Endothelial cell of umbilical vein (primary cell): ENCODE data around the gene SERPINA3. TPM values are rescaled to one million over a fixed set of nuclear protein-coding genes. Genes with fewer than 3 reads are reported as not detected.

Source experiments
- BruUV-seq: library from RNA; stranded (reverse); fragments of 400-500 nt; replicated peaks from 2 replicates; lab custom pipeline; 2021; lab: Mats Ljungman, UMichigan
- CTCF ChIA-PET: fragments of 300-600, 350-600 bp; sonication (Branson Sonifier 250); formaldehyde crosslinking; loops from one replicate; lab custom pipeline; 2021; ENCODE audit warnings: antibody characterized with exemption, inconsistent platforms; lab: Charles Lee
- POLR2A ChIA-PET: fragments of 300-600, 350-600 bp; sonication (Branson Sonifier 250); formaldehyde crosslinking; loops from one replicate; lab custom pipeline; 2021; ENCODE audit warnings: antibody characterized with exemption, inconsistent platforms; lab: Charles Lee
- DNase-seq: peaks from one replicate; pipeline ENCODE4 v3.0.0-alpha.2; 2011; ENCODE audit warnings: low read depth, low spot score
- FAIRE-seq: peaks from 2 replicates; lab custom pipeline; 2011; peaks lifted over from hg19 to GRCh38; lab: Jason Lieb, UNC
- H2AFZ ChIP-seq: 2 replicates; pipeline ENCODE4 v1.6.0; 2012; ENCODE audit warnings: low read depth, low read length, control low read depth, inconsistent platforms
- H3K27ac ChIP-seq: 2 replicates; pipeline ENCODE4 v1.5.1; 2011; ENCODE audit warnings: low read depth, mild to moderate bottlenecking, control low read depth, low read length, moderate library complexity; ENCODE audit not compliant: insufficient read depth
- H3K27me3 ChIP-seq, 2 experiments: 2 replicates each; pipeline versions ENCODE4 v1.6.0 to v1.6.1; 2011; ENCODE audit warnings: low read length in 2 of 2, mixed read lengths in 1 of 2; ENCODE audit not compliant: control insufficient read depth in 2 of 2, insufficient read depth in 2 of 2
- H3K36me3 ChIP-seq, 2 experiments: 2 replicates in 1 of 2; 3 replicates in 1 of 2; pipeline ENCODE4 v1.5.1; 2011; ENCODE audit warnings: low read length in 2 of 2, mild to moderate bottlenecking in 1 of 2, moderate library complexity in 1 of 2; ENCODE audit not compliant: control insufficient read depth in 2 of 2, insufficient read depth in 2 of 2; ENCODE audit errors: extremely low read depth in 1 of 2
- H3K4me1 ChIP-seq: 3 replicates; pipeline ENCODE4 v1.5.1; 2011; ENCODE audit warnings: mild to moderate bottlenecking, low read length; ENCODE audit not compliant: control insufficient read depth, insufficient read depth; ENCODE audit errors: extremely low read depth
- H3K4me2 ChIP-seq: 2 replicates; pipeline ENCODE4 v1.6.1; 2011; ENCODE audit warnings: low read length, control low read depth, mixed read lengths; ENCODE audit not compliant: insufficient read depth
- H3K4me3 ChIP-seq, 3 experiments: fragments of 200-600 bp in 1 of 3; sonication (generic), shearing (Covaris generic) in 1 of 3; replicated peaks in 1 of 3; 2 replicates each; pipeline ENCODE4 v1.5.1; 2011 to 2016; ENCODE audit warnings: control low read depth in 3 of 3, low read length in 3 of 3, mild to moderate bottlenecking in 2 of 3, inconsistent platforms in 1 of 3, low read depth in 1 of 3, moderate library complexity in 1 of 3; ENCODE audit not compliant: insufficient read depth in 1 of 3
- H3K79me2 ChIP-seq: 2 replicates; pipeline ENCODE4 v1.6.0; 2012; ENCODE audit warnings: low read length, inconsistent platforms; ENCODE audit not compliant: control insufficient read depth, insufficient read depth
- H3K9ac ChIP-seq: replicated peaks from 2 replicates; pipeline ENCODE3; 2011; ENCODE audit warnings: low read length, control low read depth; ENCODE audit not compliant: insufficient read depth; ENCODE audit errors: extremely low read depth
- H3K9me1 ChIP-seq: replicated peaks from 3 replicates; pipeline ENCODE4 v1.6.0; 2011; ENCODE audit warnings: mild to moderate bottlenecking, low read length; ENCODE audit not compliant: control insufficient read depth, insufficient read depth; ENCODE audit errors: extremely low read depth
- H3K9me3 ChIP-seq: replicated peaks from 2 replicates; pipeline ENCODE4 v1.5.1; 2012; ENCODE audit warnings: low read length, inconsistent platforms; ENCODE audit not compliant: control insufficient read depth, insufficient read depth
- H4K20me1 ChIP-seq: replicated peaks from 2 replicates; pipeline ENCODE3; 2011; ENCODE audit warnings: mild to moderate bottlenecking, low read length; ENCODE audit not compliant: control insufficient read depth, insufficient read depth; ENCODE audit errors: extremely low read depth
- CTCF ChIP-seq, 2 donors: IDR thresholded peaks; 1 replicate in 1 of 2; 2 replicates in 1 of 2; pipeline ENCODE4 v1.5.1; 2011; ENCODE audit warnings: low read length in 2 of 2, mild to moderate bottlenecking in 2 of 2, moderate library complexity in 2 of 2, control low read depth in 1 of 2, inconsistent platforms in 1 of 2, low read depth in 1 of 2; ENCODE audit not compliant: insufficient read depth in 1 of 2; ENCODE audit errors: extremely low read depth in 1 of 2
- EZH2 ChIP-seq: IDR thresholded peaks from 2 replicates; pipeline ENCODE4 v1.6.1; 2012; ENCODE audit warnings: borderline replicate concordance, low read depth, mild to moderate bottlenecking, moderate library complexity, low read length, inconsistent platforms; ENCODE audit not compliant: severe bottlenecking
- FOS ChIP-seq: IDR thresholded peaks from 2 replicates; pipeline ENCODE4 v1.6.1; 2011; ENCODE audit warnings: mild to moderate bottlenecking, low read length, moderate library complexity, borderline replicate concordance; ENCODE audit not compliant: insufficient read depth
- GATA2 ChIP-seq: IDR thresholded peaks from 2 replicates; pipeline ENCODE4 v1.7.0; 2011; ENCODE audit warnings: low read depth, mild to moderate bottlenecking, moderate library complexity, mixed read lengths, low read length; ENCODE audit not compliant: insufficient read length, insufficient read depth
- JUN ChIP-seq: IDR thresholded peaks from 2 replicates; pipeline ENCODE4 v1.6.1; 2011; ENCODE audit warnings: borderline replicate concordance, low read depth; ENCODE audit not compliant: insufficient read length, insufficient read depth
- MAX ChIP-seq: IDR thresholded peaks from 2 replicates; pipeline ENCODE4 v1.6.1; 2011; ENCODE audit not compliant: insufficient read depth, insufficient read length
- MYC ChIP-seq: IDR thresholded peaks from one replicate; pipeline ENCODE4 v1.6.1; 2011; ENCODE audit warnings: mild to moderate bottlenecking, low read depth, low read length
- POLR2A ChIP-seq: IDR thresholded peaks from 2 replicates; pipeline ENCODE4 v1.6.1; 2012; ENCODE audit warnings: low read depth, mild to moderate bottlenecking, control low read depth, low read length
- POLR2AphosphoS5 ChIP-seq: IDR thresholded peaks from 2 replicates; pipeline ENCODE4 v1.6.1; 2012; ENCODE audit warnings: low read depth, mild to moderate bottlenecking, control low read depth, low read length, moderate library complexity; ENCODE audit not compliant: insufficient read depth
- dilution Hi-C: fragments of 300-500 bp; cut with MboI; formaldehyde crosslinking; loops from one replicate; pipeline ENCODE4 v1.15.0; 2019; ENCODE audit warnings: low sequenced_read_pairs; ENCODE audit not compliant: extremely low pct_ligation_motif_present
- intact Hi-C: fragments of 100-400 bp; cut with micrococcal nuclease; formaldehyde crosslinking; loops from one replicate; pipeline ENCODE4 v1.10.0; 2022
- polyA plus RNA-seq, 4 experiments: library from polyadenylated mRNA; depleted of rRNA in 3 of 4; stranded (reverse) in 3 of 4; unstranded in 1 of 4; fragments of >200 nt; gene quantifications; 2 replicates each; pipeline versions ENCODE4 v1.2.1 to v1.2.3, GENCODE V29; 2011 to 2012; ENCODE audit warnings: missing spikeins in 1 of 4
- total RNA-seq: library from RNA; stranded (reverse); gene quantifications from 2 replicates; pipeline ENCODE4 v1.2.3, GENCODE V29; 2021

Gene SERPINA3
- total and polyA plus RNA-seq, 2 donors (not counting 3 experiments of a cell fraction or from before 2014, with no cell fraction given), result not detected

DNA sequence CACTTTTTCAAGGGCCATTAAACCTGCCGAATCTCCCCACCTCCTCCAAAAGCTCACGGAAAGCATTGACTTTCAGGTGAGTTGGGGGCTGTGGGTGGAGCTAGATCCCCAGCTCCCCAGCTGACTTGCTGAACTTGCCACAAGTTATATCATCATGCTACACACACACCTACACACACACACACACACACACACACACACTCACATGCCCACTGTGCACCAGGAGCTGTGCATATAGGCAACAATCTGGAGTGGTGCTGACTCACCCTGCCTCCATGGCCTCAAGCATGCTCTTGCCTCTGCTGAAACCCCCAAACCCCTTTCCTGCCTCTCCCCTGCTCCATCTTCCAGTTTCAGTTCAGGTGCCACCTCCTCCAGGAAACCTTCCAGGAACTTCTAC lies 26.1 kb downstream of the SERPINA3 start:
- BruUV-seq, result no TSS peak
- H3K4me2 ChIP-seq, result no peak overlapping the region
- H3K9me3 ChIP-seq, result no peaks in the 10 kb centered on the region
- dilution Hi-C loops (no loop called here), intact Hi-C loops (no loop called here)
- no peak overlapping the region for H3K4me3 ChIP-seq
- DNase-seq (no peak), FAIRE-seq (no peak)
- no peaks in the 10 kb centered on the region for H3K9me1 ChIP-seq
- no peak overlapping the region for H3K27ac ChIP-seq
- H3K79me2 ChIP-seq, result no peaks in the 10 kb centered on the region
- no peak overlapping the region for H3K9ac ChIP-seq
- TF ChIP-seq EZH2, result no peak
- TF ChIP-seq POLR2AphosphoS5, result no peak
- TF ChIP-seq FOS, result no peak
- no peak for TF ChIP-seq CTCF (IDR thresholded peaks at IDR 0.05; ENCODE audit: extremely low read depth in 1 of 2, insufficient read depth in 1 of 2, low read depth in 1 of 2, low read length in 2 of 2)
- no peak for TF ChIP-seq POLR2A
- no peak for TF ChIP-seq JUN
- no peak for TF ChIP-seq MYC
- no peak for TF ChIP-seq GATA2
- no peak for TF ChIP-seq MAX
- no peaks in the 10 kb centered on the region for H3K36me3 ChIP-seq
- no peaks in the 10 kb centered on the region for H3K4me1 ChIP-seq
- ChIA-PET CTCF (interaction anchor here (1.2 kb wide), 1 partner anchor 90 kb away, joined by 4 read pairs; no protein-coding TSS in a partner anchor), POLR2A (no interaction called here)
- no peaks in the 10 kb centered on the region for H4K20me1 ChIP-seq
- H2AFZ ChIP-seq, result no peak overlapping the region
- H3K27me3 ChIP-seq, result no peaks in the 10 kb centered on the region
